ENCODE results near the gene CAPN12. TPM values are rescaled to one million over a fixed set of nuclear protein-coding genes. Genes with fewer than 3 reads are reported as not detected.

CAPN12 gene
- total RNA-seq, 2 experiments from 2014 or later = 1.2 to 2.6 TPM

GRCh38 chr19:38698225-38699026, 45.8 kb downstream of the CAPN12 start:
- H2AFZ ChIP-seq (ENCODE audit: low read length) = no peak overlapping the region
- intact Hi-C loops (cut with micrococcal nuclease; ENCODE audit: unreplicated experiment) = no loop called here
- no TSS peak for BruUV-seq (replicated peaks)
- peaks cover 6% of the 10 kb centered on the region for H3K4me1 ChIP-seq (ENCODE audit: insufficient read depth, low read length, poor library complexity, severe bottlenecking)
- H3K9me2 ChIP-seq (ENCODE audit: insufficient read depth, low read length) = no peaks in the 10 kb centered on the region
- no peaks in the 10 kb centered on the region for H3K9me3 ChIP-seq (ENCODE audit: low read length)
- CTCF ChIA-PET (ENCODE audit: unreplicated experiment) = no interaction called here
- TF ChIP-seq CTCF (conservative IDR thresholded peaks at IDR 0.05; ENCODE audit: low read length) = no peak
- TF ChIP-seq EZH2phosphoT487 (IDR thresholded peaks at IDR 0.05; ENCODE audit: borderline replicate concordance, low read depth, low read length) = no peak
- POLR2A ChIA-PET = interaction anchor here (0.6 kb wide), 1 partner anchor 27 kb away, joined by 3 read pairs; no protein-coding TSS in a partner anchor
- no peak overlapping the region for H3K4me2 ChIP-seq (ENCODE audit: low read length)
- peaks cover 12% of the 10 kb centered on the region; the same call in 1 of the 2 replicates for H3K36me3 ChIP-seq (ENCODE audit: insufficient read depth, low read length)
- DNase-seq (ENCODE audit: low spot score) = no peak
- no peaks in the 10 kb centered on the region for H3K79me2 ChIP-seq (ENCODE audit: insufficient read depth, low read depth, low read length)
- no peaks in the 10 kb centered on the region for H4K20me1 ChIP-seq (ENCODE audit: insufficient read depth, low read length)
- no peak overlapping the region for H3K27ac ChIP-seq (ENCODE audit: low read depth, low read length, poor library complexity, severe bottlenecking)
- H3K4me3 ChIP-seq (ENCODE audit: low read depth, low read length, poor library complexity, severe bottlenecking) = no peak overlapping the region

- no peaks in the 10 kb centered on the region for H3K79me2 ChIP-seq (ENCODE audit: insufficient read depth, low read depth, low read length)
These were observed 46.6 kb downstream of the CAPN12 start for GRCh38 chr19:38697641-38698071.

More at GRCh38 chr19:38697641-38698071, 46.6 kb downstream of the CAPN12 start:
- H2AFZ ChIP-seq (ENCODE audit: low read length) = no peak overlapping the region
- H3K9me2 ChIP-seq (ENCODE audit: insufficient read depth, low read length) = no peaks in the 10 kb centered on the region
- no peaks in the 10 kb centered on the region for H4K20me1 ChIP-seq (ENCODE audit: insufficient read depth, low read length)
- H3K4me2 ChIP-seq (ENCODE audit: low read length) = no peak overlapping the region
- H3K4me3 ChIP-seq (ENCODE audit: low read depth, low read length, poor library complexity, severe bottlenecking) = no peak overlapping the region
- H3K9me3 ChIP-seq (ENCODE audit: low read length) = no peaks in the 10 kb centered on the region
- TF ChIP-seq EZH2phosphoT487 (IDR thresholded peaks at IDR 0.05; ENCODE audit: borderline replicate concordance, low read depth, low read length) (no peak), CTCF (conservative IDR thresholded peaks at IDR 0.05; ENCODE audit: low read length) (no peak)
- no TSS peak for BruUV-seq (replicated peaks)
- CTCF ChIA-PET (ENCODE audit: unreplicated experiment) = no interaction called here
- intact Hi-C loops (cut with micrococcal nuclease; ENCODE audit: unreplicated experiment) = no loop called here
- DNase-seq (ENCODE audit: low spot score) = no peak
- H3K27ac ChIP-seq (ENCODE audit: low read depth, low read length, poor library complexity, severe bottlenecking) = no peak overlapping the region
- H3K4me1 ChIP-seq (ENCODE audit: insufficient read depth, low read length, poor library complexity, severe bottlenecking) = peaks cover 6% of the 10 kb centered on the region
- POLR2A ChIA-PET = no interaction called here
- H3K36me3 ChIP-seq (ENCODE audit: insufficient read depth, low read length) = peaks cover 12% of the 10 kb centered on the region; the same call in 1 of the 2 replicates
